K562 (cell line): ENCODE results near the gene STRN3. TPM values are rescaled to one million over a fixed set of nuclear protein-coding genes. Genes with fewer than 3 reads are reported as not detected.

Experiments used
- ATAC-seq: fragments of 200-7000 bp; cut with Tn5 transposase; 3 replicates; pipeline ENCODE4 v1.9.1; 2020; ENCODE audit warnings: moderate library complexity
- BruUV-seq: library from RNA; stranded (reverse); fragments of 400-500 nt; replicated peaks from 2 replicates; lab custom pipeline; 2021; lab: Mats Ljungman, UMichigan
- CTCF ChIA-PET: fragments of 300-600 bp; formaldehyde crosslinking; extraction: SDS; loops from one replicate; lab custom pipeline; 2021; ENCODE audit warnings: low intra/inter-chr PET ratio; lab: Yijun Ruan, JAX
- POLR2A ChIA-PET: fragments of 300-600, 350-650 bp; sonication (Branson Sonifier 250); formaldehyde crosslinking; extraction: SDS; loops from one replicate; lab custom pipeline; 2021; ENCODE audit warnings: antibody characterized with exemption, inconsistent platforms; lab: Yijun Ruan, JAX
- DNase-seq, 4 experiments: peaks; one replicate each; pipeline versions ENCODE4 v3.0.0 to v3.0.0-alpha.2; 2011 to 2018; ENCODE audit warnings: low spot score in 3 of 4, mixed read lengths in 3 of 4; ENCODE audit errors: extremely low read depth in 1 of 4
- FAIRE-seq: peaks from 2 replicates; lab custom pipeline; 2011; peaks lifted over from hg19 to GRCh38; lab: Jason Lieb, UNC
- H2AFZ ChIP-seq: 2 replicates; pipeline ENCODE4 v1.6.0; 2011; ENCODE audit warnings: low read depth, low read length, control low read depth, inconsistent platforms
- H3K27ac ChIP-seq: fragments of 200-600 bp; 3 replicates; pipeline ENCODE4 v1.8.0; 2011; ENCODE audit warnings: low read depth, mild to moderate bottlenecking, control low read depth, inconsistent platforms, low read length, moderate library complexity, mixed read lengths; ENCODE audit errors: extremely low read depth
- H3K27me3 ChIP-seq, 2 experiments: fragments of 300-600 bp in 1 of 2; 2 replicates in 1 of 2; 3 replicates in 1 of 2; pipeline versions ENCODE4 v1.6.0 to v1.8.0; 2011; ENCODE audit warnings: inconsistent platforms in 2 of 2, low read length in 2 of 2, mild to moderate bottlenecking in 1 of 2, mixed read lengths in 1 of 2, moderate library complexity in 1 of 2; ENCODE audit not compliant: control insufficient read depth in 2 of 2, insufficient read depth in 2 of 2
- H3K36me3 ChIP-seq: fragments of 300-600 bp; 3 replicates; pipeline ENCODE4 v1.8.0; 2011; ENCODE audit warnings: mild to moderate bottlenecking, low read length, inconsistent platforms; ENCODE audit not compliant: control insufficient read depth, insufficient read depth
- H3K4me1 ChIP-seq, 2 experiments: fragments of 200-600 bp in 1 of 2; replicated peaks in 1 of 2; 2 replicates in 1 of 2; 3 replicates in 1 of 2; pipeline versions ENCODE4 v1.5.1 to v1.8.0; 2011; ENCODE audit warnings: inconsistent platforms in 2 of 2, low read length in 2 of 2, mild to moderate bottlenecking in 1 of 2, mixed read lengths in 1 of 2, moderate library complexity in 1 of 2; ENCODE audit not compliant: control insufficient read depth in 2 of 2, insufficient read depth in 2 of 2
- H3K4me2 ChIP-seq: 2 replicates; pipeline ENCODE4 v1.6.1; 2011; ENCODE audit warnings: low read length, control low read depth, inconsistent platforms, mixed read lengths; ENCODE audit not compliant: insufficient read depth
- H3K4me3 ChIP-seq: fragments of 200-600 bp; sonication (generic), shearing (Covaris generic); 2 replicates; pipeline ENCODE4 v1.5.1; 2016; ENCODE audit warnings: control low read depth, inconsistent platforms
- H3K79me2 ChIP-seq: fragments of 200-600 bp; 3 replicates; pipeline ENCODE4 v1.8.0; 2011; ENCODE audit warnings: low read length, inconsistent platforms; ENCODE audit not compliant: control insufficient read depth, insufficient read depth
- H3K9ac ChIP-seq, 2 experiments: 2 replicates each; pipeline versions ENCODE4 v1.6.0 to v1.6.1; 2011; ENCODE audit warnings: low read depth in 2 of 2, low read length in 2 of 2, control low read depth in 1 of 2, inconsistent platforms in 1 of 2, mild to moderate bottlenecking in 1 of 2, mixed read lengths in 1 of 2; ENCODE audit not compliant: insufficient read depth in 1 of 2
- H3K9me1 ChIP-seq: one replicate; pipeline ENCODE4 v1.6.0; 2011; ENCODE audit warnings: inconsistent platforms, mild to moderate bottlenecking, low read length, moderate library complexity; ENCODE audit not compliant: control insufficient read depth, insufficient read depth
- H3K9me3 ChIP-seq: replicated peaks from 2 replicates; pipeline ENCODE4 v1.5.1; 2011; ENCODE audit warnings: low read depth, low read length, inconsistent platforms; ENCODE audit not compliant: control insufficient read depth, insufficient read depth
- H4K20me1 ChIP-seq: replicated peaks from 2 replicates; pipeline ENCODE4 v1.6.1; 2011; ENCODE audit warnings: low read length, inconsistent platforms, mixed read lengths; ENCODE audit not compliant: control insufficient read depth, insufficient read depth
- BRF1 ChIP-seq: IDR thresholded peaks from 3 replicates; pipeline ENCODE4 v1.6.1; 2011; ENCODE audit warnings: borderline replicate concordance, mild to moderate bottlenecking; ENCODE audit not compliant: insufficient read length; ENCODE audit errors: extremely low read depth
- C11orf30 ChIP-seq: fragments of 450-650 bp; IDR thresholded peaks from 2 replicates; pipeline ENCODE4 v1.6.1; 2016; ENCODE audit warnings: low read depth, mild to moderate bottlenecking
- CREB3 ChIP-seq: fragments of 450-650 bp; conservative IDR thresholded peaks from 2 replicates; pipeline ENCODE4 v1.6.1; 2016; ENCODE audit warnings: missing genetic modification characterization, low read depth, mild to moderate bottlenecking, missing compliant biosample characterization, moderate library complexity
- E2F3 ChIP-seq: fragments of 250-450 bp; sonication (Bioruptor Pico); IDR thresholded peaks from 2 replicates; pipeline ENCODE4 v1.4.0; 2020; ENCODE audit warnings: mild to moderate bottlenecking
- GATAD2B ChIP-seq: fragments of 450-650 bp; IDR thresholded peaks from 2 replicates; pipeline ENCODE4 v1.6.1; 2017; ENCODE audit warnings: mild to moderate bottlenecking, borderline replicate concordance
- HDAC2 ChIP-seq: fragments of 450-650 bp; IDR thresholded peaks from 2 replicates; pipeline ENCODE4 v1.6.1; 2016; ENCODE audit warnings: mild to moderate bottlenecking
- HEY1 ChIP-seq: fragments of 250-450 bp; sonication (Bioruptor Pico); IDR thresholded peaks from 2 replicates; pipeline ENCODE4 v1.5.0; 2020; ENCODE audit warnings: mild to moderate bottlenecking, moderate library complexity, borderline replicate concordance
- HNRNPH1 ChIP-seq: fragments of 200-400 bp; formaldehyde crosslinking; optimal IDR thresholded peaks from 2 replicates; pipeline ENCODE3; 2017; ENCODE audit warnings: low read depth, mild to moderate bottlenecking, low read length, moderate library complexity
- KHSRP ChIP-seq: fragments of 450-650 bp; IDR thresholded peaks from 2 replicates; pipeline ENCODE4 v1.6.1; 2017
- MAFF ChIP-seq: IDR thresholded peaks from 2 replicates; pipeline ENCODE4 v1.6.1; 2012; ENCODE audit warnings: low read length, improper control_type of control experiment
- MAFG ChIP-seq: fragments of 450-650 bp; conservative IDR thresholded peaks from 2 replicates; pipeline ENCODE4 v1.6.1; 2016; ENCODE audit warnings: missing genetic modification characterization, missing compliant biosample characterization
- THRA ChIP-seq: fragments of 450-650 bp; IDR thresholded peaks from 2 replicates; pipeline ENCODE4 v1.6.1; 2017; ENCODE audit warnings: mild to moderate bottlenecking, moderate library complexity
- U2AF2 ChIP-seq: fragments of 200-400 bp; formaldehyde crosslinking; optimal IDR thresholded peaks from 2 replicates; pipeline ENCODE3; 2017; ENCODE audit warnings: low read depth, mild to moderate bottlenecking, low read length
- ZBTB49 ChIP-seq: sonication (generic); formaldehyde crosslinking; IDR thresholded peaks from 2 replicates; pipeline ENCODE4 v1.8.0; 2022; ENCODE audit warnings: missing genetic modification reagents, mild to moderate bottlenecking, borderline replicate concordance
- ZNF311 ChIP-seq: fragments of 250-450 bp; sonication (Bioruptor Pico); IDR thresholded peaks from 2 replicates; pipeline ENCODE4 v1.4.0; 2020; ENCODE audit warnings: mild to moderate bottlenecking, moderate library complexity
- ZNF316 ChIP-seq: fragments of 450-650 bp; IDR thresholded peaks from 2 replicates; pipeline ENCODE4 v1.6.1; 2016
- ZNF740 ChIP-seq, 3 experiments: fragments of 200-800 bp in 1 of 3; sonication (Bioruptor generic) in 1 of 3; sonication (generic) in 1 of 3; formaldehyde crosslinking in 1 of 3; IDR thresholded peaks; 2 replicates each; pipeline versions ENCODE4 v1.6.1 to v1.8.0; 2016 to 2022; ENCODE audit warnings: mild to moderate bottlenecking in 2 of 3, missing compliant biosample characterization in 2 of 3, missing genetic modification characterization in 2 of 3, missing genetic modification reagents in 1 of 3
- WGBS: fragments of 100-300 bp; shearing (Covaris generic); methylation state at CpG from one replicate; pipeline ENCODE4 v1.1.6; 2016; ENCODE audit warnings: low coverage, mixed read lengths; ENCODE audit not compliant: insufficient coverage; ENCODE audit errors: missing lambda C conversion rate; 5-methylcytosine and 5-hydroxymethylcytosine counted together
- in situ Hi-C: fragments of 300-500 bp; cut with MboI; formaldehyde crosslinking; loops from 4 replicates; pipeline ENCODE4 v1.15.0; 2018; ENCODE audit warnings: inconsistent platforms, mixed read lengths
- intact Hi-C: fragments of 100-400 bp; cut with micrococcal nuclease; formaldehyde crosslinking; loops from 2 replicates; pipeline ENCODE4 v1.14.2; 2022
- polyA plus RNA-seq, 8 experiments: library from polyadenylated mRNA; depleted of rRNA in 4 of 8; stranded (reverse) in 5 of 8; unstranded in 3 of 8; fragments of >200 nt; fragmentation: Nextera tagmentation in 2 of 8; fragmentation: Illumina TruSeq in 1 of 8; extraction: Ambion mirVana in 2 of 8; extraction: Trizol in 1 of 8; gene quantifications; 2 replicates each; pipeline versions ENCODE4 v1.2.1 to v1.2.3, GENCODE V29; 2011 to 2014; ENCODE audit warnings: inconsistent platforms in 1 of 8, missing spikeins in 1 of 8
- total RNA-seq, 7 experiments: library from RNA; depleted of rRNA in 6 of 7; stranded (reverse); fragments of >200 nt in 6 of 7; fragmentation: Illumina TruSeq in 2 of 7; extraction: Trizol in 2 of 7; gene quantifications; 2 replicates each; pipeline versions ENCODE4 v1.2.1 to v1.2.3, GENCODE V29; 2011 to 2021; ENCODE audit warnings: low replicate concordance in 1 of 7

STRN3 gene
- total and polyA plus RNA-seq, 9 of the 15 experiments (the other 6 are each of a cell fraction or from before 2014, with no cell fraction given), result 5.9 to 29.1 (median 16.0) TPM

GRCh38 chr14:31069343-31069742 is 43.2 kb upstream of the STRN3 start:
- WGBS, result 79% methylated on average over 3 of the region's 3 CpGs
- TF ChIP-seq HEY1 (CRISPR knock-in tag), result no peak
- TF ChIP-seq ZNF311 (CRISPR knock-in tag), result no peak
- no peak for TF ChIP-seq KHSRP
- peak; percentile 71; the same call in 1 of the 2 replicates for TF ChIP-seq C11orf30
- TF ChIP-seq U2AF2, result no peak
- TF ChIP-seq BRF1, result no peak
- no peak for TF ChIP-seq HDAC2
- TF ChIP-seq E2F3 (CRISPR knock-in tag), result no peak
- TF ChIP-seq ZNF740 (CRISPR knock-in tag; IDR thresholded peaks at IDR 0.05), result no peak
- no peak for TF ChIP-seq ZNF740 (tag; IDR thresholded peaks at IDR 0.05)
- no peak for TF ChIP-seq THRA
- TF ChIP-seq GATAD2B, result no peak
- no peak for TF ChIP-seq CREB3 (tag)
- TF ChIP-seq HNRNPH1, result no peak
- peak; percentile 61; the same call in 1 of the 2 replicates for TF ChIP-seq MAFF
- peak; percentile 78 for TF ChIP-seq ZNF316
- TF ChIP-seq ZBTB49 (CRISPR knock-in tag), result no peak
- TF ChIP-seq MAFG (tag), result peak; percentile 52; the same call in 1 of the 2 replicates

More at GRCh38 chr14:31069343-31069742, 43.2 kb upstream of the STRN3 start:
- H3K9ac ChIP-seq, result no peak overlapping the region
- ChIA-PET POLR2A (interaction anchor here (1.1 to 1.2 kb wide), 2 partner anchors 8 to 10 kb away, joined by 4 read pairs; no protein-coding TSS in a partner anchor), CTCF (no interaction called here)
- H3K4me1 ChIP-seq, result peaks cover 0 to 7% of the 10 kb centered on the region in 2 experiments; a peak in 1 of 5 replicates
- no peaks in the 10 kb centered on the region for H3K9me1 ChIP-seq
- no peaks in the 10 kb centered on the region for H3K36me3 ChIP-seq
- H2AFZ ChIP-seq, result no peak overlapping the region
- FAIRE-seq (no peak), DNase-seq (no peak), ATAC-seq (no peak)
- intact Hi-C loops, result no loop called here
- no peaks in the 10 kb centered on the region for H4K20me1 ChIP-seq
- H3K4me2 ChIP-seq, result no peak overlapping the region
- no peaks in the 10 kb centered on the region for H3K27me3 ChIP-seq
- BruUV-seq, result no TSS peak
- H3K27ac ChIP-seq, result no peak overlapping the region
- no peak overlapping the region for H3K4me3 ChIP-seq
- in situ Hi-C loops, result no loop called here
- H3K79me2 ChIP-seq, result no peaks in the 10 kb centered on the region
- H3K9me3 ChIP-seq, result no peaks in the 10 kb centered on the region
